Measurements from ENCODE around the gene BMP7.
"Not testable (repeated sequence)": the region's sequence is repeated elsewhere in the genome, so short reads cannot be mapped to it uniquely, and the experiment has no call there.

BMP7 gene

GRCh38 chr20:57163041-57163440 is 103.4 kb downstream of the BMP7 start:
- DNase-seq, result no peak

GRCh38 chr20:57162362-57162652 is 104.1 kb downstream of the BMP7 start:
- DNase-seq, result no peak

GRCh38 chr20:57161478-57162361 is 104.7 kb downstream of the BMP7 start:
- DNase-seq, result no peak

GRCh38 chr20:57160985-57161384 is 105.5 kb downstream of the BMP7 start:
- no peak for DNase-seq

DNA sequence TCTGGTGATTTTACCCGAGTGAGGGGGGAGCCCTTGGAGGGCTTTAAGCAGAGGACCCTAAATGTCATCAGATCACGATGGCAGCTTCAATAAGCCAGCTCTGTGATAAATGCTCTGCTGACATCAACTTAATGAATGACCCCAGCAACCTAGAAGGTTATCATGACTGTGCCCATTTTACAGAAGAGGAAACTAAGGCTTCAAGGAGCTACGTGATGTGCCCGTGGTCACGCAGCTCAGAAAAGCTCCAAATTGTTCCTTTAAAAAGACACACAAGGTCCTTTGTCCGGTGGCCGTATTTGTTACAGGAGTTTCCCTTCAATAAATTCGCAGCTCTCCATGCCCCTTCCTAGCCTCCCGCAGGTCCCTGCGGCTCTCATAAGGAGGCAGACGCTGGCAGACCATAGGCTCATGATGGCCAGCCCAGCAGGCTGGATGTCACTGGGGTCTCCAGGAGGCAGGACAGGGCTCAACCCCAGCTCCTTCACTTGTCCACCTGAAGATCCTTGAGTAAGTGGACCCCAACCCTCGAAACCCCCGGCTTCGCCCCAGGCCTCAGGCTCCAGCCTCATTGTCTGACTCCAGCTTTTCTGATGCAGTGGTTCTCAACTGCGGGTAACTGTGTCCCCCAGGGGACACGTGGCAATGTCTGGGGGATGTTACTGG is 106.4 kb downstream of the BMP7 start:
- no peak for DNase-seq

- DNase-seq, result no peak
Observed at GRCh38 chr20:57159193-57159851, 107.1 kb downstream of the BMP7 start.

- DNase-seq, result no peak
Observed at GRCh38 chr20:57158474-57158873, 108.0 kb downstream of the BMP7 start.

DNA sequence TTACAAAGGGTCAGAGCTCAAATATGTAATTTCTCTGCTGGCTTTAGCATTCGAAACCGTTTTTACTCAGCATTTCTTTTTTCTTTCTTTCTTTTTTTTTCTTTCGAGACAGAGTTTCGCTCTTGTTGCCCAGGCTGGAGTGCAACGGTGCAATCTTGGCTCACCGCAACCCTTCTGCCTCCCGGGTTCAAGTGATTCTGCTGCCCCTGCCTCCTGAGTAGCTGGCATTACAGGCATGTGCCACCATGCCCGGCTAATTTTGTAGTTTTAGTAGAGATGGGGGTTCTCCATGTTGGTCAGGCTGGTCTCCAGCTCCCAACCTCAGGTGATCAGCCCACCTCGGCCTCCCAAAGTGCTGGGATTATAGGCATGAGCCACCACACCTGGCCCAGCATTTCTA is 108.7 kb downstream of the BMP7 start:
- not testable (repeated sequence) for DNase-seq

- DNase-seq, result no peak
Observed at GRCh38 chr20:57157106-57157691, 109.2 kb downstream of the BMP7 start.

DNA sequence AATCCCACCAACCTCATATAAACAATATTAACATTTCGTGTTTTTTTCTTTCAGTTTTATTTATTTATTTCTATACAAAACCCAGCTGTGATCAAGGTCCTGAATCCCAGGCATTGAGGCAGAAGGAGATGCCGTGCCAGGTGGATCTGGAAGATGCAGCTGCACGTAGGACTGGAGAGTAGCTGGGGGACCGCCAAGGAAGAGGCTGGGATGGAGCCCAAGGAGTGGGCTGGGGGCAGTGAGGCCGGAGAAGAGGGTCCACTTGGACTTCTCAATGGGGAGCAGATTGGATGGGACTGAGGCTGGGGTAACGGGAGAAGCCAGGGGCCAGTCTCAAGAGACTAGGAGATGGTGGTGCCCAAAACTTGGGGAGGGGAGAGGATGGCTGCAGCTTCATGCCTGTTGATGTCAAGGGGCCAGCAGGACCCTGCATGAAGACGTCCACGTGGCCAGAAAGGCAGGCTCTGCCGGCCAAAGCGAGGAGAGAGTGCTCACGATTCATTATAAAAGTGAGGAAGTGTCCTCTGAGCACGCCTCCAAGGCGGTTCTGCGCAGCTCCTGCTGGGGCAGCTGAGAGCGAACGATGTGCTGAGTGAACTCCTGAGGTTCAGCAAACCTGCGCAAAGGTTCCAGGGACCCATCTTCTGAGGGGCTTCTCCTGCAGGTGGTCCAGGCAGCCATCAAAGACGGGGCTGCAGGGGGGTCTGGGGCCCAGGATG is 110.3 kb downstream of the BMP7 start:
- DNase-seq, result no peak

DNA sequence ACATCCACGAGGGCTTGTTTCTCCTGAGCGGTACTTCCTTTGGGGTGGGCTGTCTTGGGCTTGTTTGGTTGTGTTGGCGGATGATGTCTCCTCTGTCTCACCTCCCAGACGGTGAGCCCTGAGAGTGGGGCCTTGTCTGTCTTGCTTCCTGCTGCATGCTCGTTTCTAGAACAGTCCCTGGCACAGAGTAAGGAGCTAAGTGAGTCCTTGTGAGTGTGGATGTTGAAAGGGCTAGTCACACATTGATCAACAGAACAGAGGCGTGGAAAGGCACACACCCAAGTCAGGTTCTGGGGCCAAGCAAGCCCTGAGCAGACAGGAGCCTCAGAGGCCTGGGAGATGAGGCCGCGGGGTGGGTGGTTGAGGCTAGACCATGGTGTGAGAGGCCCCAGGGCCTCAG is 111.0 kb downstream of the BMP7 start:
- DNase-seq, result no peak

DNA sequence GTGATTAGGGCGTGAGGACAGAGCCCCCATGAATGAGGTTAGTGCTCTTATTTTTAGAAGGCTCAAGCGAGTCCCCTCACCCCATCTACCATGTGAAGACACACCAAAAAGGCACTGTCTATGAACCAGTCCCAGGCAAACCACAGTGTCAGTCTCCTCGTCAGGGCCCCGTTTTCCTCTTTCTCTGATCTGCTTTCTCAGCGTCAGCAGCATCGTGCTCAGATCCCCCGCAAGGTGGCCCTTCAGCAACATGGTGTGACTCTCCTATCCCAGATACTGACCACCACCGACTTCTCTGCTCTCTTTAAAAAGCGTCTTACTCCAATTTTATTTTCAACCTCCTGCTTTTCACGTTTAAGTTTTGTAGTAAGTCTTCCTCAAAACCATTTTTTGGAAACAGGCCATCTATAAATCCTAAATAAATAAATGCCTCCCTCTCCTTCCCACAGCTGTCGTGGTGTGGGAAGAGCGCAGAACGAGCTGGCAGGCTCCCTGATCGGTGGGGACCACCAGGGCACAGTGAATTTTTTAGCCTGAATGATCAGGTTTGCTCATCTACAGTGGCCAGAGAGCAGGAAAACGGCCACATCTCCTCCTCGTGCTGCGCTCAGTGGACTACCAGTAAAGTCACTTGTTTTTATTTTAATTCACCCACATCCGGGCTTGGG is 113.1 kb downstream of the BMP7 start:
- DNase-seq, result no peak

GRCh38 chr20:57152557-57152956 is 113.9 kb downstream of the BMP7 start:
- no peak for DNase-seq

GRCh38 chr20:57150559-57150958 is 115.9 kb downstream of the BMP7 start:
- no peak for DNase-seq

DNA sequence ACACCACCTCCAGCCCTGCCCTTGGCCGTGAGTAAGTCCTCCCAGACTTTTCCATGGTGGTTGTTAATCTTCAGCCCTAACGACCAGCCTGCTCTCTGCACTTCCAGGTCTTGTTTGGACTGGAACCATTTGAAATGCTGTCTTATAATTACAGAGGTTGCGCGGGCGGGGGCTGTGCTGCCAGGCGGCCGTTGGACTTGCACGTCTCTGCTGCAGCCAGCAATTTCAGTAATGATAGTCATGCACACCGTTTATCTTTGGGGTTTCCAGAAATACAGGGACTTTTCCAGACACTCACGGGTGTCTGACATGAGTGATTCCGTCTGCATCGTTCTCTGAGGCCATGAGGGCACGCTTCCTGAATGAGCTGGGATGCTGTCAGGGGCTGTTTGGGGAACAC is 118.2 kb downstream of the BMP7 start:
- DNase-seq, result no peak

DNA sequence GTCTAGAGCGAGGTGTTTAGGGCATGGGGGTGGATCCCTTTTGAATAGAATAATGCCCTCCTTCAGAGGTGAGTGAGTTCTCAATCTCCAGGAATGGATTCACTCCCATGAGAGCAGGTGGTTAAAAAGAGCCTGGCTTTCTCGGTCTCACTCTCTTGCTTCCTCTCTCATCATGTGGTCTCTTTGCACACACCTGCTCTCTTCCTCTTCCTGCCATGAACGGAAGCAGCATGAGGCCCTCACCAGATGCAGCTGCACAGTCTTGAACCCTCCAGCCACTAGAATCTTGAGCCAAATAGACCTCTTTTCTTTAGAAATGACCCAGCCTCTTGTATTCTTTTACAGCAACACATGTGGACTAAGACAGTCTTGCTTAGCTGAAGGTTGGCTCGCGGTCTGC is 119.3 kb downstream of the BMP7 start:
- DNase-seq, result no peak

DNA sequence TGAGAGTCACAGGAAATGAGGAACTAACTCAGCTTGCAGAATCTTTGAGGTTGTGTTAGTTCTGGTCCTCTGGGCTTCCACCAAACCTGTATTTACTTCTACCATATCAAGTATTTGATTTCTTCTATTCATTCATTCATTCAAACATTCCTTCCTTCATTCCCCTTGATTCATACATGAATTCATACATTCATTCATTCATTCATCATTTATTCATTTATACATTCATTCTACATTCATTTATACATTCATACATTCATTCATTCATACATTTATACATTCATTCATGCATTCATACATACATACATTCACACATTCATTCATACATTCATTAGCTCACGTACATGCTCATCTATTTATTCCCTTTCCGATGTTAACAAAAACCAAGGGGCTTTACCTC is 120.3 kb downstream of the BMP7 start:
- no peak for DNase-seq

DNA sequence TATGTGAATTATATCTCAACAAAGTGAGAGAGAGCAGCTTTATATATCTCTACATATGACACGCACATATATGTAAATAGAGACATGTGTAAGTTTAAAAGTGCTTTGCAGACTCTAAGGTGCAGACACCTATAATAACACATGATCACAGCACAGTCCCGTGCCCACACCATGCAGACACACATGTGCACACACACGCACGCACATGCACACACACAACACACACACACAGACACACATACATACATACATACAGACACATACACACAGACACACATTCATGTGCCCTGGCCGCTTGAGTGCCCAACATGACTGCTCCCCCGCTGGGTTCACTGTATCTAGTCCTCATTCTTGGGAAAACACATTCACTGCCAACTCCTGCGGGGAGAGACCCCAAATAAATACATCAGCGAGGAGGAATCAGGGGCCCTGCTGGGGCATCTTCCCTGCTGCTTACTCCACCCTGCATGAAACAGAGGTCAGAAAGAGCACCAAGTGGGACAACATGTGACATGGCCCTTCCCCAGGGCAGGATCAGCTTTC is 121.3 kb downstream of the BMP7 start:
- DNase-seq, result no peak

DNA sequence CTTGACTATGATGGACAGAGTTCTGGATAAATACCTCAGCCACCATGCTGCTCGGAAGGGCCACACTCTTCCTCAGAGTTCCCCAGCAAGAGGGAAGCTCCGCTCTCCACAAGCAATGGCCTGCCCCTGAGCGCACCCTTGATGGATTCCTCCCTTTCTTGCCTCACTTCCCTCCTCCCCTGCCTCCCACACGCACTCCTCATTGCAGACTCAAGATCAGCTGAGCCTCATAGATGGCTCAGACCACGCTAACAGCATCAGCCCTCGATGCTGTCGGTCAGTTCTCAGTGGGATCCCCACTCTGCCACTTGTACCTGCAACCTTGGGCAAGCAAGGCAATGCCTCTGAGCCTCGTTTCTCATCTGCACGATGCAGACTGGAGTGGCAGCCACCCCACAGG is 123.3 kb downstream of the BMP7 start:
- DNase-seq, result no peak

DNA sequence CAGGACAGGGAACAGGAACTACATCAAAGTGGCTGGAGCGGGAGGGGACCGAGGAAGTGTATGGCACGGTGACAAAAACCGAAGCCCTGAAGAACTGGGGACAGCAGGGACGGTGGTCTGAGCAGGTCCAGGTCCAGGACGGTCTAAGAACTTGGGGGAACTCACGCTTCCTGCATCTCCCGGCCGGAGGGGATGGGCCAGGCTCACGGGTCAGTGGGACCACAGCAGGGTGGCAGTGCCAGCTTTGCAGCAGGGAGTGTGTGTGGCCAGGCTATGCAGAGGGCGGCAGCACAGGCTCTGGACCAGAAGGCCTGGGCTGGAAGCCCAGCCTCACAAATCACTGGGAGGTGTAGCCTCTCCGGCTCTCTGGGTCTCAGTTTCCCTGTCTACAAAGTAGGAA is 123.8 kb downstream of the BMP7 start:
- DNase-seq, result no peak

DNA sequence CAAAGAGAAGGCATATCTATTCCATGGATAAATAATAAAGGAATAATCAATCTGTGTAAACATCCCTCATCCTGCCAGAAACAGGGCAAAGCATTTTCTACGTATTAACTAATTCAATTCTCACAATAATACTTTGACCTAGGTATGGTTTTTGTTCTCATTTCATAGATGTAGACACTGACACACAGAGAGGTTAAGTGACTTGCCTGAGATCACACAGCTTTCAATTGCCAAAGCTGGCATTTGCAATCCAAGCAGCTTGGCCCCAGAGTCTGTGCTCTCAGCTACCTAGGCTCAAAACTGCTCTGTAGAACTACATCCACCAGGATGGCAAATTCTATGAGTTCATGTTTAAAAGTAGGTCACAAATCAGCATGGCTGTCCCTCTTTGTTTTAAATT is 124.9 kb downstream of the BMP7 start:
- DNase-seq, result no peak

DNA sequence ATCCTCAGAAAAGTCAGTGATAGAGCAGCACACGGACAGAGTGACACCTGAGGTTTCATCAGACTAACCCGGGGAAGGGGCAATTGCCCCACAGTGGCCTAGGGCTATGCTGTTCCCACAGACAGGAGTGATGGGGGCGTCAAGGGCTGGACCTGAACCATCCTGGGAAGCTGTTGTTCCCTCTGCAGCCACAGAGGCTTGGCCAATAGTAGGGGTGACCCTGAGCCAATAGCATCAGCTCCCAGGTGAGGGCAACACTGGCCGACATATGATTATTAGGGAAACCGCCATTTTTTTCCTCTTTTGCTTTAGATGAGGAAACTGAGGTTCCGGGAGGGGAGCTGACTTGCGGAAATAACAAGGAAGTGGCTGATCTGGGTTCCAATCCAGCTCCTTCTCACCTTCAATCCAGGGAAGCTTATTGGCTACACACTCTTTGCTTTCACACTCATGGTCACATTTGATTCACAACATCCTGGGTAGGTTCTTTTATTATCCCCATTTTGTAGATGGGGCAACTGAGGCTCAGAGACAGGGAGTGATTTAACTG is 126.0 kb downstream of the BMP7 start:
- DNase-seq, result no peak
